Natural killer cell (primary cell): ENCODE results near the gene EPHB2. TPM values are rescaled to one million over a fixed set of nuclear protein-coding genes. Genes with fewer than 3 reads are reported as not detected.

Source experiments
- ATAC-seq, 3 donors: fragments of 150-1000 bp in 2 of 3; fragments of 200-7000 bp in 1 of 3; cut with Tn5 transposase; 1 replicate in 1 of 3; 2 replicates in 2 of 3; pipeline ENCODE4 v1.10.0; 2021; ENCODE audit warnings: mild to moderate bottlenecking in 2 of 3, moderate library complexity in 2 of 3
- DNase-seq, 2 donors: peaks; one replicate each; pipeline versions ENCODE4 v3.0.0 to v3.0.0-alpha.2; 2013 to 2021; ENCODE audit warnings: mixed read lengths in 1 of 2
- H3K27ac ChIP-seq: one replicate; pipeline ENCODE4 v1.5.1; 2013; ENCODE audit warnings: mild to moderate bottlenecking, low read length
- H3K27me3 ChIP-seq: one replicate; pipeline ENCODE4 v1.6.1; 2013; ENCODE audit warnings: low read length; ENCODE audit not compliant: control insufficient read depth, insufficient read depth
- H3K36me3 ChIP-seq: one replicate; pipeline ENCODE4 v1.6.1; 2013; ENCODE audit warnings: low read length; ENCODE audit not compliant: control insufficient read depth, insufficient read depth
- H3K4me1 ChIP-seq: one replicate; pipeline ENCODE4 v1.6.1; 2013; ENCODE audit warnings: low read length; ENCODE audit not compliant: control insufficient read depth, insufficient read depth
- H3K4me3 ChIP-seq: one replicate; pipeline ENCODE4 v1.5.1; 2013; ENCODE audit warnings: low read length
- H3K9me3 ChIP-seq: one replicate; pipeline ENCODE4 v1.6.1; 2013; ENCODE audit warnings: low read length; ENCODE audit not compliant: control insufficient read depth, insufficient read depth
- H3K27ac Mint-ChIP-seq, 2 donors: one replicate each; pipeline ENCODE4 v1.8.0; 2022; ENCODE audit warnings: mild to moderate bottlenecking in 2 of 2, mixed read lengths in 2 of 2, moderate library complexity in 1 of 2
- H3K27me3 Mint-ChIP-seq, 2 donors: one replicate each; pipeline ENCODE4 v1.8.0; 2022; ENCODE audit warnings: low read depth in 2 of 2, mixed read lengths in 2 of 2
- H3K36me3 Mint-ChIP-seq: one replicate; pipeline ENCODE4 v1.8.0; 2022; ENCODE audit warnings: mixed read lengths
- H3K4me1 Mint-ChIP-seq, 2 donors: one replicate each; pipeline ENCODE4 v1.8.0; 2022; ENCODE audit warnings: mixed read lengths in 2 of 2
- H3K4me3 Mint-ChIP-seq: one replicate; pipeline ENCODE4 v1.8.0; 2022; ENCODE audit warnings: mild to moderate bottlenecking, moderate library complexity, mixed read lengths
- H3K9me3 Mint-ChIP-seq, 2 donors: one replicate each; pipeline ENCODE4 v1.8.0; 2022; ENCODE audit warnings: mixed read lengths in 2 of 2
- CTCF ChIP-seq: fragments of 200-600 bp; IDR thresholded peaks from one replicate; pipeline ENCODE4 v1.8.0; 2022; ENCODE audit warnings: antibody characterized with exemption
- WGBS: methylation state at CpG from one replicate; pipeline ENCODE4 v1.1.7; 2013; ENCODE audit warnings: missing lambda C conversion rate; ENCODE audit not compliant: insufficient coverage; 5-methylcytosine and 5-hydroxymethylcytosine counted together
- intact Hi-C: fragments of 100-400 bp; cut with micrococcal nuclease; formaldehyde crosslinking; loops from one replicate; pipeline ENCODE4 v1.14.2; 2022
- total RNA-seq, 4 donors: library from RNA; stranded (reverse); fragments of 120-200 nt in 1 of 4; gene quantifications; one replicate each; pipeline versions ENCODE4 v1.2.3 to v1.2.4, GENCODE V29; 2013 to 2022

EPHB2 gene
- total RNA-seq, 3 donors from 2014 or later (not counting 1 experiment from before 2014, with no cell fraction given): 0.14 to 0.23 TPM; not detected in 1

DNA sequence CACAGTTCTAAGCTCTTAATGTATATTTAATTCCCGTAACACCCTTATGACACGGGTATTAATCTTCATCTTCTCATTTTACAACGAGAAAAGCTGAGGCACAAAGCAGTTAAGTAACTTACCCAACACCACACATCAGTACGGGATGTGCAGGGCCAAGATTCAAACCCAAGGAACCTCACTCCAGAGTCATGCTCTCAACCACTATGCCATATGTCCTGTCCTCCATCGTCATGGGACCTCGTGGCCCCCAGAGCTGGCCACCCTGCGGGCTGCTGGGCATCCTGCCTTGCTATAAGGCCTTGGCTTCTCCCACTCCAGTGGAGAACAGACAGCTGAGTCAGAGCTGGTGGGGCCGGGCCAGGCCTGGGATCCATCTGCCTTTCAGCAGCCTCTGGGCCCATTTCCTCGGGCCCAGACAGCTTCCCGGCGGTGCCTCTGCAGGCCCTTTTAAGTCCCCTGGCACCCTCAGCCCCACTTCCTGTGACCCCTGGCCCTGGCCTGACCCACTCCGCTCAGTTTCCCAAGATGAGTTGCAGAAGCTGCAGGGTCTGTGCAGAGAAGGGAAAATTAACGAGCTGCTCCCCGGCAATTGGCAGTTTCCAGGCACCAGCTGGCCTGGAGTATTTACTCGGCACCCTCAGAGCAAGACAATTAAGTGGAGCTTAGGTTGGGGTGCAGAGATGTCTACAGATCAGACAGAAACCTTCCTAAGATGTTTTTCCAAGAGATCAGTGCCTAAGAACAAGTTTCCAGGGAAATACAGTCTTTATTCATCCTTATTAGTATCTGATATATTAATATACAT is 98.2 kb downstream of the EPHB2 start:
- H3K36me3 Mint-ChIP-seq: no peaks in the 10 kb centered on the region
- Histone ChIP-seq H3K4me1 (no peaks in the 10 kb centered on the region), H3K4me3 (no peak overlapping the region), H3K9me3 (no peaks in the 10 kb centered on the region), H3K27ac (no peak overlapping the region), H3K27me3 (no peaks in the 10 kb centered on the region), H3K36me3 (no peaks in the 10 kb centered on the region)
- ATAC-seq (no peak), DNase-seq (no peak)
- WGBS: 85% methylated on average over 15 of the region's 15 CpGs
- no peaks in the 10 kb centered on the region for H3K27me3 Mint-ChIP-seq
- H3K4me1 Mint-ChIP-seq: peaks cover 0 to 5% of the 10 kb centered on the region in 2 donors
- intact Hi-C loops: no loop called here
- no peak overlapping the region for H3K27ac Mint-ChIP-seq
- no peaks in the 10 kb centered on the region for H3K9me3 Mint-ChIP-seq
- H3K4me3 Mint-ChIP-seq: no peak overlapping the region
- TF ChIP-seq CTCF: no peak

DNA sequence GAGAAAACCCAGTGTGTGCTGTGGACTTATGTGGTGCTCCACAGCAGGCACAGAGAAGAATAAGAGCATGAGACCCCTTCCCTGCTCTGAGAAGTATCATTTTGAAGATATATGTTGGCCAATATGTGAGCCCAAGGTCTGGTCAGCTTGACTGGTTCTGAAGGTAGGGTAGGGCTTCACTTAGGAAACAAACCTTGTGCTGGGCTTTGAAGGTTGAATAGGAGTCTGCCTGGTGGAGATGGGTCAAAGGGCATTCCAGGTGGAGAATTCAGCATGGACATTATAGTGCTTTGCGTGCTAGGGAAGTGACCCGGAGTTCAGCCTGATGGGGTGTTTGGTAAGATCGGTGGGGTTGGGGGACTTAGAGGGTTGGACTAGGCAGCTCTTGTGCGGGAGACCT is 99.1 kb downstream of the EPHB2 start:
- ATAC-seq: no peak
- WGBS: 92% methylated on average over 4 of the region's 4 CpGs

GRCh38 chr1:22810378-22810777 is 99.7 kb downstream of the EPHB2 start:
- H3K9me3 ChIP-seq: no peaks in the 10 kb centered on the region
- H3K4me3 ChIP-seq: no peak overlapping the region
- Mint-ChIP-seq H3K9me3 (no peaks in the 10 kb centered on the region), H3K36me3 (no peaks in the 10 kb centered on the region), H3K4me1 (peaks cover 0 to 5% of the 10 kb centered on the region in 2 donors), H3K27me3 (no peaks in the 10 kb centered on the region), H3K27ac (no peak overlapping the region), H3K4me3 (no peak overlapping the region)
- H3K27ac ChIP-seq: no peak overlapping the region
- no peak for DNase-seq
- H3K36me3 ChIP-seq: no peaks in the 10 kb centered on the region
- H3K4me1 ChIP-seq: no peaks in the 10 kb centered on the region
- ATAC-seq: no peak
- no peak for TF ChIP-seq CTCF
- WGBS: 59% methylated on average over 2 of the region's 2 CpGs
- intact Hi-C loops: no loop called here
- H3K27me3 ChIP-seq: no peaks in the 10 kb centered on the region

More for the DNA sequence above, 99.1 kb downstream of the EPHB2 start:
- Histone ChIP-seq H3K4me1 (no peaks in the 10 kb centered on the region), H3K27ac (no peak overlapping the region), H3K36me3 (no peaks in the 10 kb centered on the region), H3K9me3 (no peaks in the 10 kb centered on the region), H3K27me3 (no peaks in the 10 kb centered on the region), H3K4me3 (no peak overlapping the region)
- no peaks in the 10 kb centered on the region for H3K9me3 Mint-ChIP-seq
- no peak for DNase-seq
- H3K4me1 Mint-ChIP-seq: peaks cover 0 to 5% of the 10 kb centered on the region in 2 donors
- no peak for TF ChIP-seq CTCF
- no peak overlapping the region for H3K27ac Mint-ChIP-seq
- intact Hi-C loops: no loop called here
- no peaks in the 10 kb centered on the region for H3K36me3 Mint-ChIP-seq
- H3K27me3 Mint-ChIP-seq: no peaks in the 10 kb centered on the region
- H3K4me3 Mint-ChIP-seq: no peak overlapping the region
